A549 (cell line): Measurements from ENCODE around the gene ODF4. TPM values are rescaled to one million over a fixed set of nuclear protein-coding genes. Genes with fewer than 3 reads are reported as not detected.

Experiments used
- ATAC-seq, 2 experiments: fragments of 200-7000 bp in 1 of 2; fragments of >200 bp in 1 of 2; cut with Nextera tagmentation in 1 of 2; cut with Tn5 transposase in 1 of 2; 3 replicates each; pipeline versions ENCODE4 v1.8.0 to v1.9.1; 2018 to 2020; ENCODE audit warnings: mild to moderate bottlenecking in 1 of 2, moderate library complexity in 1 of 2
- CTCF ChIA-PET: fragments of 300-600 bp; sonication (Branson Sonifier 250); formaldehyde crosslinking; extraction: SDS; loops from one replicate; lab custom pipeline; 2021; ENCODE audit warnings: antibody characterized with exemption, inconsistent platforms; lab: Yijun Ruan, JAX
- POLR2A ChIA-PET: fragments of 350-600 bp; formaldehyde crosslinking; extraction: SDS; loops from one replicate; lab custom pipeline; 2021; ENCODE audit warnings: antibody characterized with exemption, inconsistent platforms; lab: Yijun Ruan, JAX
- DNase-seq, 2 experiments: peaks; one replicate each; pipeline versions ENCODE4 v3.0.0 to v3.0.0-alpha.2; 2011 to 2016; ENCODE audit warnings: low read depth in 1 of 2, low spot score in 1 of 2
- FAIRE-seq: peaks from 2 replicates; lab custom pipeline; 2011; peaks lifted over from hg19 to GRCh38; lab: Jason Lieb, UNC
- H3K27ac ChIP-seq, 2 experiments: fragments of >200 bp; sonication (Bioruptor Twin); formaldehyde crosslinking; 3 replicates each; pipeline ENCODE4 v1.5.1; 2016 to 2017
- H3K4me1 ChIP-seq: fragments of >200 bp; sonication (Bioruptor Twin); formaldehyde crosslinking; 3 replicates; pipeline ENCODE4 v1.6.1; 2016
- H3K4me2 ChIP-seq: fragments of >200 bp; sonication (Bioruptor Twin); formaldehyde crosslinking; 3 replicates; pipeline ENCODE4 v1.6.1; 2016
- H3K4me3 ChIP-seq: fragments of >200 bp; sonication (Bioruptor Twin); formaldehyde crosslinking; 3 replicates; pipeline ENCODE4 v1.5.1; 2016
- H3K9me3 ChIP-seq: fragments of >200 bp; sonication (Bioruptor Twin); formaldehyde crosslinking; 3 replicates; pipeline ENCODE4 v1.6.1; 2016
- BHLHE40 ChIP-seq: IDR thresholded peaks from 2 replicates; pipeline ENCODE4 v1.6.1; 2012; ENCODE audit warnings: low read depth, low read length, inconsistent platforms
- CBX2 ChIP-seq: fragments of 200-600 bp; sonication (generic); IDR thresholded peaks from 2 replicates; pipeline ENCODE4 v1.6.1; 2016; ENCODE audit warnings: low read depth, mild to moderate bottlenecking, borderline replicate concordance
- CHD2 ChIP-seq: fragments of 150-350 bp; IDR thresholded peaks from 2 replicates; pipeline ENCODE4 v1.6.1; 2014; ENCODE audit warnings: low read length; ENCODE audit not compliant: partially characterized antibody
- E2F6 ChIP-seq: IDR thresholded peaks from 2 replicates; pipeline ENCODE4 v1.6.1; 2012; ENCODE audit warnings: low read depth, borderline replicate concordance
- ELK1 ChIP-seq: fragments of 150-350 bp; IDR thresholded peaks from 2 replicates; pipeline ENCODE4 v1.6.1; 2014; ENCODE audit warnings: low read depth, mild to moderate bottlenecking, low read length
- EP300 ChIP-seq, 2 experiments: fragments of >200 bp; sonication (Bioruptor Twin); formaldehyde crosslinking; IDR thresholded peaks; 2 replicates in 1 of 2; 3 replicates in 1 of 2; pipeline ENCODE4 v1.6.1; 2016 to 2017
- HDAC2 ChIP-seq: fragments of 200-600 bp; sonication (generic); IDR thresholded peaks from 2 replicates; pipeline ENCODE4 v1.6.1; 2016
- HES2 ChIP-seq: fragments of >200 bp; sonication (Bioruptor Twin); formaldehyde crosslinking; IDR thresholded peaks from 2 replicates; pipeline ENCODE4 v1.6.1; 2016
- HEYL ChIP-seq: fragments of 250-450 bp; sonication (Bioruptor Pico); IDR thresholded peaks from 2 replicates; pipeline ENCODE4 v1.8.0; 2021; ENCODE audit warnings: mild to moderate bottlenecking, moderate library complexity
- HMGXB4 ChIP-seq: fragments of 250-450 bp; sonication (Bioruptor Pico); IDR thresholded peaks from 2 replicates; pipeline ENCODE4 v1.5.0; 2021; ENCODE audit warnings: mild to moderate bottlenecking, moderate library complexity, borderline replicate concordance
- HOXB5 ChIP-seq: fragments of 250-450 bp; sonication (Bioruptor Pico); IDR thresholded peaks from 2 replicates; pipeline ENCODE4 v1.5.0; 2020; ENCODE audit warnings: mild to moderate bottlenecking, moderate library complexity
- KDM5A ChIP-seq: fragments of 200-600 bp; sonication (generic); IDR thresholded peaks from 2 replicates; pipeline ENCODE4 v1.6.1; 2016; ENCODE audit warnings: antibody characterized with exemption, mild to moderate bottlenecking
- MAFK ChIP-seq: fragments of 450-650 bp; IDR thresholded peaks from 2 replicates; pipeline ENCODE4 v1.6.1; 2014; ENCODE audit not compliant: partially characterized antibody
- MAZ ChIP-seq: fragments of 150-350 bp; IDR thresholded peaks from 2 replicates; pipeline ENCODE4 v1.6.1; 2014; ENCODE audit warnings: antibody characterized with exemption, low read depth, low read length, borderline replicate concordance
- MYC ChIP-seq: IDR thresholded peaks from 2 replicates; pipeline ENCODE4 v1.6.1; 2012; ENCODE audit warnings: mild to moderate bottlenecking, inconsistent platforms, low read length, improper control_type of control experiment, borderline replicate concordance
- NFE2L2 ChIP-seq: fragments of 150-350 bp; conservative IDR thresholded peaks from 2 replicates; pipeline ENCODE4 v1.6.1; 2014; ENCODE audit warnings: low read length
- NR3C1 ChIP-seq: fragments of >200 bp; sonication (Bioruptor Twin); formaldehyde crosslinking; IDR thresholded peaks from 3 replicates; pipeline ENCODE4 v1.6.1; 2017
- PHF8 ChIP-seq: fragments of 200-600 bp; sonication (generic); IDR thresholded peaks from 2 replicates; pipeline ENCODE4 v1.6.1; 2016; ENCODE audit warnings: low read depth, mild to moderate bottlenecking, antibody characterized with exemption, moderate library complexity, borderline replicate concordance
- POLR2A ChIP-seq: IDR thresholded peaks from 2 replicates; pipeline ENCODE4 v1.6.1; 2012; ENCODE audit warnings: mild to moderate bottlenecking, low read length
- POLR2AphosphoS2 ChIP-seq: conservative IDR thresholded peaks from 2 replicates; pipeline ENCODE4 v1.6.1; 2012; ENCODE audit warnings: low read length, improper control_type of control experiment, inconsistent platforms
- RARB ChIP-seq: fragments of 250-450 bp; sonication (Bioruptor Pico); IDR thresholded peaks from 2 replicates; pipeline ENCODE4 v1.8.0; 2021; ENCODE audit warnings: mild to moderate bottlenecking, moderate library complexity
- RCOR1 ChIP-seq: fragments of 150-350 bp; IDR thresholded peaks from 2 replicates; pipeline ENCODE4 v1.6.1; 2014; ENCODE audit warnings: antibody characterized with exemption, low read length, low read depth
- RNF2 ChIP-seq: fragments of 200-600 bp; sonication (generic); IDR thresholded peaks from 2 replicates; pipeline ENCODE4 v1.6.1; 2016; ENCODE audit warnings: low read depth, mild to moderate bottlenecking, antibody characterized with exemption, moderate library complexity, borderline replicate concordance
- SMC3 ChIP-seq: fragments of >200 bp; sonication (Bioruptor Twin); formaldehyde crosslinking; IDR thresholded peaks from 3 replicates; pipeline ENCODE4 v1.6.1; 2018; ENCODE audit warnings: inconsistent platforms
- TP53 ChIP-seq: fragments of 250-450 bp; sonication (Bioruptor Pico); IDR thresholded peaks from 2 replicates; pipeline ENCODE4 v1.5.0; 2021; ENCODE audit warnings: mild to moderate bottlenecking, moderate library complexity
- ZC3H11A ChIP-seq: fragments of 450-650 bp; IDR thresholded peaks from 2 replicates; pipeline ENCODE4 v1.6.1; 2014; ENCODE audit warnings: antibody characterized with exemption, mild to moderate bottlenecking
- ZFP36 ChIP-seq: fragments of 450-650 bp; IDR thresholded peaks from 2 replicates; pipeline ENCODE4 v1.6.1; 2014; ENCODE audit warnings: borderline replicate concordance; ENCODE audit not compliant: partially characterized antibody
- ZSCAN20 ChIP-seq: fragments of 250-450 bp; sonication (Bioruptor Pico); IDR thresholded peaks from 2 replicates; pipeline ENCODE4 v1.8.0; 2022; ENCODE audit warnings: mild to moderate bottlenecking, moderate library complexity
- WGBS: methylation state at CpG from one replicate; pipeline ENCODE4 v1.1.6; 2017; ENCODE audit errors: missing lambda C conversion rate; 5-methylcytosine and 5-hydroxymethylcytosine counted together
- polyA plus RNA-seq, 4 experiments: library from polyadenylated mRNA; depleted of rRNA in 3 of 4; stranded (reverse); fragments of >200 nt; fragmentation: RNase III in 1 of 4; extraction: RNeasy Plus Mini Kit Qiagen cat#74134 plus additional on column Dnase treatment in 1 of 4; gene quantifications; 2 replicates in 3 of 4; 3 replicates in 1 of 4; pipeline ENCODE4 v1.2.3, GENCODE V29; 2011 to 2017

The ODF4 gene
- polyA plus RNA-seq, 2 of the 4 experiments (the other 2 are of a cell fraction), result not detected

GRCh38 chr17:8338753-8339140, 893 bp upstream of the ODF4 start:
- Histone ChIP-seq H3K9me3 (no peaks in the 10 kb centered on the region), H3K4me3 (no peak overlapping the region), H3K4me1 (no peaks in the 10 kb centered on the region), H3K4me2 (no peak overlapping the region), H3K27ac (no peak overlapping the region)
- DNase-seq, result no peak
- WGBS, result 84% methylated on average over 5 of the region's 5 CpGs
- no peak for FAIRE-seq
- TF ChIP-seq EP300 (IDR thresholded peaks at IDR 0.05), result no peak
- no peak for TF ChIP-seq BHLHE40
- TF ChIP-seq HDAC2, result no peak
- no peak for TF ChIP-seq ZC3H11A
- no peak for TF ChIP-seq MAZ
- no peak for TF ChIP-seq CBX2
- TF ChIP-seq CHD2, result no peak
- no peak for TF ChIP-seq HOXB5 (CRISPR knock-in tag)
- TF ChIP-seq ZFP36, result no peak
- TF ChIP-seq MAFK, result no peak
- TF ChIP-seq E2F6, result no peak
- no peak for TF ChIP-seq HMGXB4 (CRISPR knock-in tag)
- TF ChIP-seq PHF8, result no peak
- CTCF ChIA-PET, result interaction anchor here (0.9 to 4.5 kb wide), 6 partner anchors 11 to 282 kb away, joined by 3 to 16 read pairs (median 4); no protein-coding TSS in a partner anchor
- POLR2A ChIA-PET, result no interaction called here
- peak in 1 of 2 experiments; percentile 26; a peak in 1 of 6 replicates for ATAC-seq

- Histone ChIP-seq H3K4me1 (no peaks in the 10 kb centered on the region), H3K4me2 (no peak overlapping the region), H3K27ac (no peak overlapping the region), H3K9me3 (no peaks in the 10 kb centered on the region), H3K4me3 (no peak overlapping the region)
- FAIRE-seq, result no peak
- DNase-seq, result no peak
- ATAC-seq, result no peak
- ChIA-PET CTCF (interaction anchor here (0.6 to 1.3 kb wide), 4 partner anchors 15 to 95 kb away, joined by 3 to 4 read pairs (median 4); no protein-coding TSS in a partner anchor), POLR2A (interaction anchor here (0.6 kb wide), 1 partner anchor 93 kb away, joined by 3 read pairs; the partner anchor contains the start of gene CTC1)
- TF ChIP-seq HEYL (no peak), RNF2 (no peak), RARB (CRISPR knock-in tag) (no peak), KDM5A (no peak), CHD2 (no peak), EP300 (IDR thresholded peaks at IDR 0.05) (no peak), HES2 (no peak), TP53 (CRISPR knock-in tag) (no peak), POLR2AphosphoS2 (no peak), ZC3H11A (no peak), NFE2L2 (no peak), PHF8 (no peak), NR3C1 (no peak), MYC (no peak), POLR2A (no peak), ELK1 (no peak), SMC3 (no peak), ZSCAN20 (CRISPR knock-in tag) (no peak), RCOR1 (no peak)
- 62% methylated on average over 4 of the region's 4 CpGs for WGBS
Observed at GRCh38 chr17:8341456-8341855, 1.8 kb downstream of the ODF4 start.
